Endothelial cell (in vitro differentiated cells): ENCODE measurements around the gene FASN. TPM values are rescaled to one million over a fixed set of nuclear protein-coding genes. Genes with fewer than 3 reads are reported as not detected.
"Not testable (repeated sequence)": the region's sequence is repeated elsewhere in the genome, so short reads cannot be mapped to it uniquely, and the experiment has no call there.

Source experiments
- DNase-seq: peaks from one replicate; pipeline ENCODE4 v3.0.0; 2021; ENCODE audit warnings: low spot score
- H3K27ac Mint-ChIP-seq: one replicate; pipeline ENCODE4 v1.8.0; 2021; ENCODE audit warnings: mixed read lengths, inconsistent platforms; ENCODE audit not compliant: unreplicated experiment
- H3K27me3 Mint-ChIP-seq: one replicate; pipeline ENCODE4 v1.8.0; 2021; ENCODE audit warnings: mild to moderate bottlenecking, moderate library complexity, mixed read lengths, inconsistent platforms; ENCODE audit not compliant: unreplicated experiment
- H3K36me3 Mint-ChIP-seq: one replicate; pipeline ENCODE4 v1.8.0; 2021; ENCODE audit warnings: mild to moderate bottlenecking, low read depth, mixed read lengths, inconsistent platforms; ENCODE audit not compliant: unreplicated experiment
- H3K4me1 Mint-ChIP-seq: one replicate; pipeline ENCODE4 v1.8.0; 2021; ENCODE audit warnings: mild to moderate bottlenecking, mixed read lengths, inconsistent platforms; ENCODE audit not compliant: unreplicated experiment
- H3K4me3 Mint-ChIP-seq: one replicate; pipeline ENCODE4 v1.8.0; 2021; ENCODE audit warnings: mild to moderate bottlenecking, mixed read lengths, inconsistent platforms; ENCODE audit not compliant: unreplicated experiment
- H3K9me3 Mint-ChIP-seq: one replicate; pipeline ENCODE4 v1.8.0; 2021; ENCODE audit warnings: mixed read lengths, inconsistent platforms; ENCODE audit not compliant: unreplicated experiment
- CTCF ChIP-seq: fragments of 200-600 bp; sonication (generic); IDR thresholded peaks from one replicate; pipeline ENCODE4 v1.5.0; 2021; ENCODE audit warnings: antibody characterized with exemption; ENCODE audit not compliant: unreplicated experiment
- total RNA-seq: library from RNA; stranded (reverse); fragmentation: NEBNext Ultra II Directional; extraction: Animal tissue kit (Norgen Biotek cat#: 25700); gene quantifications from one replicate; pipeline ENCODE4 v1.2.1, GENCODE V29; 2021; ENCODE audit not compliant: unreplicated experiment

The FASN gene
- total RNA-seq, 1 donor from 2014 or later, result 400 TPM

- H3K9me3 Mint-ChIP-seq, result no peaks in the 10 kb centered on the region
- H3K27ac Mint-ChIP-seq, result no peak overlapping the region
- peaks cover 3% of the 10 kb centered on the region for H3K4me1 Mint-ChIP-seq
- peaks cover 2% of the 10 kb centered on the region for H3K27me3 Mint-ChIP-seq
- no peak for DNase-seq
- no peak overlapping the region for H3K4me3 Mint-ChIP-seq
- no peak for TF ChIP-seq CTCF
- H3K36me3 Mint-ChIP-seq, result peaks cover 4% of the 10 kb centered on the region
Observed at GRCh38 chr17:82138511-82138992, 40.5 kb upstream of the FASN start.

GRCh38 chr17:82134101-82134500 is 36.1 kb upstream of the FASN start:
- Mint-ChIP-seq H3K27me3 (no peaks in the 10 kb centered on the region), H3K9me3 (no peaks in the 10 kb centered on the region), H3K27ac (no peak overlapping the region), H3K4me1 (no peaks in the 10 kb centered on the region), H3K4me3 (no peak overlapping the region), H3K36me3 (peaks cover 4% of the 10 kb centered on the region)
- DNase-seq, result no peak
- no peak for TF ChIP-seq CTCF

- H3K36me3 Mint-ChIP-seq, H3K4me3 Mint-ChIP-seq, DNase-seq, H3K4me1 Mint-ChIP-seq, H3K27ac Mint-ChIP-seq, H3K9me3 Mint-ChIP-seq, H3K27me3 Mint-ChIP-seq: not testable (repeated sequence)
Observed at GRCh38 chr17:82133166-82133953, 35.3 kb upstream of the FASN start.

- peaks cover 12% of the 10 kb centered on the region for H3K36me3 Mint-ChIP-seq
Observed at GRCh38 chr17:82129095-82129494, 31.1 kb upstream of the FASN start.

GRCh38 chr17:82128287-82128686 is 30.3 kb upstream of the FASN start:
- TF ChIP-seq CTCF, result no peak
- no peak for DNase-seq
- Mint-ChIP-seq H3K36me3 (peaks cover 15% of the 10 kb centered on the region), H3K9me3 (no peaks in the 10 kb centered on the region), H3K4me3 (no peak overlapping the region), H3K27ac (no peak overlapping the region), H3K27me3 (peaks cover 5% of the 10 kb centered on the region), H3K4me1 (no peaks in the 10 kb centered on the region)

More at GRCh38 chr17:82129095-82129494, 31.1 kb upstream of the FASN start:
- H3K27me3 Mint-ChIP-seq, result peaks cover 5% of the 10 kb centered on the region
- no peak overlapping the region for H3K4me3 Mint-ChIP-seq
- no peaks in the 10 kb centered on the region for H3K4me1 Mint-ChIP-seq
- TF ChIP-seq CTCF, result no peak
- no peak overlapping the region for H3K27ac Mint-ChIP-seq
- DNase-seq, result no peak
- no peaks in the 10 kb centered on the region for H3K9me3 Mint-ChIP-seq
